COLO668 (cell line): ENCODE data around the gene PHC3.

ENCODE experiments used
- DNase-seq: peaks from one replicate; lab custom pipeline; 2025; ENCODE audit not compliant: unreplicated experiment; lab: John Stamatoyannopoulos, UW

Gene PHC3

DNA sequence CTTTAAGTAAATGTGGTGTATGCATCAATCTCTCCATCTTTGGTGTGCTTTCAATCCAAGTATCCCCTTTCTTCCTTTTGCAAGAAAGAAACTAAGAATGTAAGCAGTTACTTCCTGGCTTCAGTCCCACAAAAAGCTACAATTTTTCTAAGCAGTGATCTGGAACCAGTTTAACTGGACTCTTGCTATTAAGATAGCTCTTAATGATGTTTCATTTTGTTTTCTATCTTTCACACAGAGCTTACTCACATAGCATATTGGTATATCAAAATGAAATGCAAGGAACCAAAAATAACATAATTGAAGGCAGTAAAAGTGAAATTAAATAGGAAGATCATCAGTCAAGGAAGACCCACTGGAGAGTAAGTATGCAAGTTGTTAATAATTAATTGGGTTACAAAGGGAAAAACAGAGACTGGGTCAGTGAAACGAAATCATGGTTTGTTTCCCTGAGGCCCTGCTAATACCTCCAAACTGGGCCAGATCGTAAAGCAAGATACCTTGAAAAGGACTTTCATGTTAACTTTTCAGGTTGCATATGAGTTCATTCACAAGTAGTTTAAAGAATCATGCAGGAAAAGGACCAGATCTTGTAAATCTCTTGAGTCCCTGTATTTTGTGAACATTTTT, 101.9 kb downstream of the PHC3 start:
- no peak for DNase-seq

DNA sequence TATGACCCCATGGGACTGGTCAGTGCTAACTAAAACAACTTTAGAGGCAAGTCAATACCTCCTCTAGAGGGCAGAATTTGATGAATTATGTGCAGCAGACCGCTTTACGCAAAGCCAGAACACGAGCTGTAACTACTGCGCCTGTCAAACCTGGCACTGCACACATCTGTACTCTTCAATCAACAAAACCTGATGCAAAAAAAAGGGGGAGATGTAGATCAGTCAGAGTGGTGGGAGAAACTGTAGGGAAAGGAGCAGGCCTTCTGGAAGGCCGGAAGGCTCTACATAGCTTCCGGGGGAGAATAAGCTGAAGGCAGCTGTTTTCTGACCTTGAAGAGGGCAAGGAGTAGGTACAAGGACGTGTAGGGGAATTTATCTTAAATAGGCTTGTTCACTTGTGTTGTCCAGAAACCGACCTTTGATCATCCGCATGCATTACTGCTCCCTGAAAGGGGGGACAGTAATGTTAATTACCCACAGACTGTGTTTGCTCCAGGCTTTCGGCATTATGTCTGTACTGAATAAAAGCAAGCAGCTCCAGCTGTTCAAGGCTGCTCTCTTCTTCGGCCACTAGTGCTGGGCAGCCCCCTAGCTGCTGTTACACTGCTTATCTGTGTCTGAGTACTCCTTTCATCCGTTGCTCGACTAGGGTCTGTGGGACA, 102.8 kb downstream of the PHC3 start:
- no peak for DNase-seq

DNA sequence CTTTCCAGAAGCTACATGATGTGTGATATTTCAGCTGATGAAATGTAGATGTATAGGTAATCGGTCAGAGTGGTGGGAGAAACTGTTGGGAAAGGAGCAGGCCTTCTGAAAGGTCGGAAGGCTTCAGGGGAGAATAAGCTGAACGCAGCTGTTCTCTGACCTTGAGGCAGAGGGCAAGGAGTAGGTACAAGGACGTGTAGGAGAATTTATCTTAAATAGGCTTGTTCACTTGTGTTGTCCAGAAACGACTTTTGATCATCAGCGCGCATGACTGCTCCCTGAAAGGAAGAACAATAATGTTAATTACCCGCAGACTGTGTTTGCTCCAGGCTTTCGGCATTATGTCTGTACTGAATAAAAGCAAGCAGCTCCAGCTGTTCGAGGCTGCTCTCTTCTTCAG, 104.2 kb downstream of the PHC3 start:
- no peak for DNase-seq

DNA sequence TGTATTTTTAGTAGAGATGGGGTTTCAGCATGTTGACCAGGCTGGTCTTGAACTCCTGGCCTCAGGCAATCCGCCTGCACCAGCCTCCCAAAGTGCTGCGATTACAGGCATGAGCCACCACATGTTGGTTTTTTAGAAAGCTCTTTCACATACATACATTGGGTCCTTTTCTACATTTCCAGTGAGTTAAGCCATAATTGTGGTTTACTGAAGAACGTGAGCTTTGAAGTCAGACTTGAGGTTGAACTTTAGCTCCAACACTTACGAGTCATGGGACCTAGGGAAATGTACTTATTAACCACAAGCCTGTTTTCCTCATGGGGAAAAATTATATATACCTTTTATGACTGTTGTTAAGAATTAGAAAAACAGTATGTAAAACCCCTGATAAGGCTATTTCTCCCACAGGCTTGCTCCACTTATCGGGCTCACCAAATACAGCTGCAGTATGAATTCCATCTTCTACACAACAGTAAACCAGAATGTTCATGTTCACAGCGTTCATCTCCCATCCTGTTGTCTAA, 104.8 kb downstream of the PHC3 start:
- DNase-seq = no peak

DNA sequence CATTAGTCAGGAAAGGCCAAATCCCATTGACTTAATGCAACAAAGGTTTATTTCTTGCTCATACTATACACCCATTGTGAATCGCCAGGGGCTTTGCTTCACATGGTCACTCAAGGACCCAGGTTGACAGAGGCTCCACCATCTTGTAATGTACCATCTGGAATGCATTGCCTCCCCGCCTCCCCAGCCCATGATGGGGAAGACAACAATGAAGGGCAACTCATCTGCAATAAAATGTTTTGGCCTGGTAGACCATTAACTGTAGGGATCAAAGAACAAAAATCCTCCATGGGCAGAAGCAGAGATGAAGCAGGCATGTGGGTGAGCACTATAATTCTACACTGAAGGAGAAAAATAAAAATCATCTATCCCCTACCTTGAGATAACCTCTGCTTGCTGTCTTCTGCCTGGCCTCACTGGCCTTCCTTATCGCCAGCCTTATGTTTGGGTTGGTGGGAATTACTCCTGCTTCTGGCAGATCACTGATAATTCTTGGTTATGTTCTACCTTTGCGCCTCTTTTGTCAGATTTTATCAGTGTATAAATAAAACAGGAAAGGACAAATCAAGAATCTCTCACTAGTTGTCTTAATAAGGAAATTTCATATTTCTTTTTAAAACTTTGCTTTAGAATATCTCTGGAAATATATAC, 106.0 kb downstream of the PHC3 start:
- no peak for DNase-seq

DNA sequence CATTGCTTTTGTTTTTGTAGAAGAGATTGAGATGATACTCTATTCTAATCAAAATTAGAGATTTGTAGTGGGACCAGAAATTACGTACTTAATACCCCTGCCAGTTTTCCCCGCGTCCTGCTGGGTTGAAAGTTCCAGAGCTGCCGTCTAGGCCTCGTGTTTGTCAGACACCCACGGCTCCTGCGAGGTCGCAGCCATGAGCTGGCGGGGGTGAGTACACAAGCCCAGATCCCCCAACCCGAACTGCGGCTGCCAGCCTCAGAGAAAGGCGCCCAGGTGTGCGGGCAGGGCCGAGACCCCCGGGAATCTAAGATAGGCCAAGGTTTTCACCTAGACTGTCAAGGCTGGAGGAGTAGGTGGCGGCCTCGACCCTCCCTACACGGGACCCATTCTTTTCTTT, 117.4 kb downstream of the PHC3 start:
- no peak for DNase-seq

DNA sequence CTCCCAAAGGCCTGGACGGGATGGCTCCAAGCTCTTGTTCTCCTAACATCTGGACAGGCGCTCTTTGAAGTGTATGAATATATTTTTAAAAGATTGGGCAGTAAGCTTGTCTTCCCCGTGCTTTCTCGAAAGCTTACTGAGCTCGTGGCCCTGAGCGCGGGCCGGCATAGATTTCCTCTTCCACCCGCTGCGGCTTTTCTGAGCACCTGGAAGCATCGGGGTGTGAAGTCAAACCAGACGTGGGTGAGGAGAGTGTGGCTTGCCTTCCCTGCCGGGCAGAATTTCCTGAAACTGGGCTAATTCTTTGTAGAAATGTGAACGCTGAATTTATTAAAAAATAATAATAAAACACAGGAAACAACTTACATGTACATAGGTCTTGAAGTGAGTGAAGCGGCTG, 117.8 kb downstream of the PHC3 start:
- DNase-seq = no peak

DNA sequence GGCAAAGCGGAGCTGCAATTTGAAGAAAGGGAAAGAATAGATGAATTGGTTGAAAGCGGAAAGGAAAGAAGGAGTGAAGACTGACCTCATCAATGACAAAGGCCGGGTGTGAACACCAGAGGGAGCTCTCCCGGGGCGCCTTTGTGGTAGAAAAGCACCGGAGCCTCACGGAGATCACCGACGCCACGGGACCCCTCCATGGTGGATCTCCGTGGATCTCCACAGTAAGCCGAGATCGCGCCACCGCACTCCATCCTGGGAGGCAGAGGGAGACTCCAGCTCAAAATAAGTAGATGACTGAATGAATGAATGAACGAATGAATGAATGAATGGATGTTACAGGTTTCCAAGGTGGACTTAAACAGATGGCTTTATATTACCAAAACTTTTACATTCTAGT, 118.8 kb downstream of the PHC3 start:
- DNase-seq = no peak

DNA sequence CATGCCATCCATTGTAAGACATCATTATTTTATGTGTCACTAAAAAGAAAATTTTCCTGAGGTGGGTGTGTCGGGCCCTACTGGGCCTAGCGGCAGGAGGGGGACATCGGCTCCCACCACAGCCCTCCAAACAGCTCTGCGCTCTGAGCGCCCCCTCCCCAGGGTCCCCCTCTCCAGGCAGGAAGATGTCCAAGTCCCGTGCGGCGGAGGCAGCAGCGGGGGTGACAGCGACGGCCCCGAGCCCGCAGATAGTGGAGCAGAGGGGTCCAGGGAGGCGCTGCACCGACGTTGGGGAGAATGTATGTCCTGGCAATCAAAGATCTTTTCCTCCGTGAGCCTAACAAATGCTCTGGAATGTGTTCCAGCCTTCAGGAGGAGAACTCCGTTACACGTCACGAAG, 119.5 kb downstream of the PHC3 start:
- DNase-seq = no peak

DNA sequence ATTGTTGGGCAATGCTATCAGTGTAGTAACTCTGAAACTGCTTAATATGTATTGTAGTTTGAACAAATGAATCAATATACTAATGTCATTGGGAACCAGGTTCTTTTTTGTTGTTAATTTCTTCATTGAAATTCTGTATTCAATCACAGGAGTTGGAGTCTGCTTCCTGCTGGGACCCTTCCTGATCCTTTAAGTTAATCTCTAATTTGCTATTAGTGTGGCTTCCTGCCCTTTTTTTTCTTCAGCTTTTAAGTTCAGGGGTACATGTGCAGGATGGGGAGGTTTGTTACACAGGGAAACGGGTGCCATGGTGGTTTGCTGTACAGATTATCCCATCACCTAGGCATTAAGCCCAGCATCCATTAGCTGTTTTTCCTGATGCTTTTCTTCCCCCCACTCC, 122.1 kb downstream of the PHC3 start:
- DNase-seq = no peak

DNA sequence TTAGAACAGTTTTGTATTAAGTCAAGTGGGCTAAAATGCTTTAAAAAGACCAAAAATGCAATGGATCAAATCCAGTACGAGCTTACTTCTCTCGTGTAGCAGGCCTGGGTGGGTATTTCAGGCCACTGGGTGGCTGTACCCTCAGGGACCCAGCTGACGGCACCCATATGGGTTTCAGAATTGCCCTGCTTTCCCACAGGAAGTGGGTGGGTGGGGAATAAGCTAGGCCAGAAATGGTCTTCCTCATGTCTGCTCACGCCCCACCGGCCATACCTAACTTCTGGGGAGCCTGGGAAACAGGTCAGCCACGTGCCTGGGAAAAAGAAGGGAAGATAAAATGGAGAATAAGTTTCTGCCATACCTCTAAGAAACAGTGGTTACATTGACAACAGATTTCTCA, 123.4 kb downstream of the PHC3 start:
- no peak for DNase-seq

DNA sequence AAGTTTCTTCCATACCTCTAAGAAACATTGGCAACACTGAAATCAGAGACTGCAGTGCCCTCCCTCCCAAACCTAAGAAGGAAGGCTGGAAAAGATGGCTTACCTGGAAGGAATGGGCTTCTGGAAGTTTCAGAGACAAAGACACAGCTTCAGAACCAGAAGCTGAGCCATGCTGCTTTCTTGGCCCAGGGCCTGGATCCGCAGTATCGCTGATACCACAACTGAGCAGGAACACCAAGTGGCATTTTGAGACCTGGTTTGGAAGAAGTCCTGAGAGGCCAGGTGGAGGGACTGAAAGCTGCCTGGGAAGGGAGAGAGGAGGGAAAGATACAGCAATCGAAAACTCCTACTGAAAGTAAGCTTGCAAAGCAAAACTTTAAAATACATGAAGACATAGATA, 124.0 kb downstream of the PHC3 start:
- no peak for DNase-seq

DNA sequence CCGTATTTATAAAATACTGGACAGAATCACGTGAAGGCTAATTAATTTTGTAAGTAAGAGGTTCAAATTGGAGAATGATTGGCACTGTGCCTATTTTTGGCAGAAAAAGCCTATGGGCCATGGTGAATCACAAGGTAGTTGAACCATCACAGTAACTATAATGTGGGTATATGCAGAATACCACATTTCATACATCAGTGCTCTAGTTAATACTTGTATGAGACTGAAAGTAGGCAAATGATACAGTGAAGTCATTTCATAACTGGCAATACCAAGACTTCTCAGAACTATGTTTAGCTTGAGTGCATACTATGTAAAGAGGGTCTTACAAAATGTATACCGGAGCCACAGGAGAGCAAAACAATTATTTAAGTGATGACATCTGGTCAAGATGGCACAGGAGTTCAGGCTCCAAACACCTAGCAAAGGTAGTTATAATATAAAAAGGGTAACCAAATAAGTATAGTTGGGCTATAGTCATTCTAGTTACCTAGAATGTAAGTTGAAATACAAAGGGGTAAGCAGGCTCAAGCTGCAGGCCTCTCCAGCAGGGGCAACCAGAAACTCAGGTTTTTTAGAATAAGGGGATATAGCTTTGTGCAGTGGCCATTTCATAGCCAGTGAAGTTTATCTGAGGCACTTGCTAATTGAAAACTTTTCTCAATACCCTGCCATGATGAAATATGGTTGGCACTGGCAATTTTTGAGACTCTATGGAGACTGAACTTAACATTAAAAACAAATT, 124.7 kb downstream of the PHC3 start:
- DNase-seq = no peak

DNA sequence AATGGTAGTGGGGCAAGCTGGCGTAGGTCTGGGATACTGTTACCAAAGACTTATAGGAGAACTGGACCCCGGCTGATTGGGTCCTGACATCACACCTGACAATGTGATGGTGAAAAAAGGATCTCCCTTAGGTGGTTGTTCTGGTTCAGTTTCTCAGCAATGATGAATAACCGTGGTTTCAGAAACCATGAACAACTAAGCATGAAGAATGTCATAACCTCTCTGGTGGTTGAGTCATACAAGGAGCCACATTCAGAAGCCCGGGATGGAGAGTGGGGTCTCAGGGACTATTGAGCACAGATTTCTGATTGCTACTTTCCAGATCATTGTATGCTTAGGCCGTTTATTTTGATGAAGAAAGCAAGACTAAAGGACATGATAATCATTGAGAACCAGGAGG, 126.3 kb downstream of the PHC3 start:
- no peak for DNase-seq

DNA sequence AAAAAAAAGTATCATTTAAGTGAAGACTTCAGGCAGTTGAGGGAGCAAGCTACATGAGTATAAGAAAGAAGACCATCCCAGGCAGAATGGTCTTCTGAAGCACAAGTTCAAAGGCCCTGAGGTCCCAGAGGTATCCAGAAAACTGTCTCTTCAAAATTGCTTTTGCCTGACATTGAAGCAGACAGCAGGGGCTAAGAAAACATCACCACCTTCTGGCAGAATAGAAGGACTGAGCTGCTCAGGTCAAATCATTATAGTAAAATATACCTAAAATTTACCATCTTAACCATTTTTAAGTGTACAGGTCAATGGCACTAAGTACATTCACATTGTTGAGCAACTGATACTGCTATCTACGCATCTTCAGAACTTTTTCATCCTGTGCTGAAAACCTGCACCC, 127.3 kb downstream of the PHC3 start:
- DNase-seq = no peak

DNA sequence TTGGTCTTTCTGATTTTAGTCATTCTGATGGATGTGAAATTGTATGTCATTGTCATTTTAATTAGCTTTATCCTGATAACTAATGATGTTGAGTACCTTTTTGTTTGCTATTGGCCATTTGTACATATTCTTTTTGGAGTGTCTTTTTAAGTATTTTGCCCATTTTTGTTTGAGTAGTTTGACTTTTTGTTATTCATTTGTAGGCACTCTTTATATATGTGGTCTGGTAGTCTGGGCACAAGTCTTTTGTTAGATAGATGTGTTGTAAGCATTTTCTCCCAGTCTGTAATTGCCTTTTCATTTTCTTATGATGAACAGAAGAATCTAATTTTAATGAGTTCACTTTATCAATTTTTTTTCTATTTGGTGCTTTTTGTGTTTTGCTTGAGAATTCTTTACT, 129.1 kb downstream of the PHC3 start:
- no peak for DNase-seq

DNA sequence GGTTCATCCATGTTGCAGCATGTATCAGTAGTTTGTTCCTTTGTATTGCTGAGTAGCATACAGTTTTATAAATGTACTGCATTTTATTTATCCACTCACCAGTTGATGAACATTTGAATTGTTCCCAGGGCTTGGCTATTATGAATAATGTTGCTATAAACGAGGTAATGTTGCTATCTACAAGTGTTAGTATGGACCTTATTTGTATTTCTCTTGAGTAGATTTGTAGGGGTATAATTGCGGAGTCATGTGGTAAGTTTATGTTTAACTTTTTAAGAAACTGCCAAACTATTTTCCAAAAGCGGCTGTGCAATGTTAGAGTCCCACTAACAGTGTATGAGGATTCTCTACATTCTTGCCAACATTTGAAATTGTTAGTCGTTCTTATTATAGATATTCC, 130.8 kb downstream of the PHC3 start:
- DNase-seq = no peak

DNA sequence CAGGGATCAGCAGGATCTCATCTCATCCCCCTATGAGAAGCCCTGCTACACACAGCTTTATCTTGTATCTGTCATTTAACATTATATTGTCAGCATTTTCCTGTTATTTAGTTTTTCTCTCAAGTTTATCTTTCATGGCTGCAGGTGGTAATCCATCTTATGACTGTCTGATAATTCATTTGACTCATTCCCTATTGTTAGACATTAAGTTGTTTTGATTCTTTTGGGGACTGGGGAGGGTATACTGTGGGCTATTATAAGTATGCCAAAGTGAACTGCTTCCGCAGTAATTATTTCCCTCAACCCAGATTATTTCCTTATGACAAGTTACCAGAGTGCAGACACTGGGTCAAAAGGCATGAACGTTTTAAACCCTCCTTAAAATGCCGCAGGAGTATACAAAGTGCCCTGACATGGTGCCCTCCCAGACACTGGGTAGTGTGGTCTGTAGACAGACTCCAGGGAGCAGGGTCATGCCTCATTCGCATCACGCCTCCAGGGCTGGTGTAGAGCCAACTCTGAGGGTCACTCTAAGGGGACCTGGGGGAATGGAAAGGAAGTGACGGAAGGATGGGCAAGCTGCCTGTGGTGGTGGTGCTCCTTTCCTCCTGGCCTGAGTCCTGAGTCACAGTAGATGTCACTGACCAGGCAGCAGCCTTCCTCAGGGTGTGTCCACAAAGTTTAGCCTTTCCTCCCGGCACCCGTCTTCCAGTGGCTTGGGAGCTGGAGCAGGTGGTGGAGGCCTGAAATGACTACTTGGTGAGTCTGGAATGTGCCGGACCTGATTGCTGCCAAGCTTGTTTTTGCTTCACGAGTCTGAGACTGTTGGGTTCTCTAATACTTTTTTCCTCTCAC, 132.2 kb downstream of the PHC3 start:
- DNase-seq = peak; percentile 6

DNA sequence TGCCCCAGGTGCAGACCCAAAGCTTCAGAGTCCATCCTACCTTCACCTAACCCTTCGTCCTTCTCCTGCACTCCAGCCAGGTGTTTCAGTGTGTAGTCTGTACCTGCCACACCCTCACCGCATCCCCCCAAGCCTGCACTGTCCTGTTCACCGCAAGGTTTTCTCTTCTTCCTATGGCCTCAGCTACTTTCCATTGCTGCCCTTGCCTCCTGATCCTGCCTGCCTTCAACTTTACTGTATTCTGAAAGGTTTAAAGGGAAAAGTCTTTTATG, 134.5 kb downstream of the PHC3 start:
- no peak for DNase-seq

DNA sequence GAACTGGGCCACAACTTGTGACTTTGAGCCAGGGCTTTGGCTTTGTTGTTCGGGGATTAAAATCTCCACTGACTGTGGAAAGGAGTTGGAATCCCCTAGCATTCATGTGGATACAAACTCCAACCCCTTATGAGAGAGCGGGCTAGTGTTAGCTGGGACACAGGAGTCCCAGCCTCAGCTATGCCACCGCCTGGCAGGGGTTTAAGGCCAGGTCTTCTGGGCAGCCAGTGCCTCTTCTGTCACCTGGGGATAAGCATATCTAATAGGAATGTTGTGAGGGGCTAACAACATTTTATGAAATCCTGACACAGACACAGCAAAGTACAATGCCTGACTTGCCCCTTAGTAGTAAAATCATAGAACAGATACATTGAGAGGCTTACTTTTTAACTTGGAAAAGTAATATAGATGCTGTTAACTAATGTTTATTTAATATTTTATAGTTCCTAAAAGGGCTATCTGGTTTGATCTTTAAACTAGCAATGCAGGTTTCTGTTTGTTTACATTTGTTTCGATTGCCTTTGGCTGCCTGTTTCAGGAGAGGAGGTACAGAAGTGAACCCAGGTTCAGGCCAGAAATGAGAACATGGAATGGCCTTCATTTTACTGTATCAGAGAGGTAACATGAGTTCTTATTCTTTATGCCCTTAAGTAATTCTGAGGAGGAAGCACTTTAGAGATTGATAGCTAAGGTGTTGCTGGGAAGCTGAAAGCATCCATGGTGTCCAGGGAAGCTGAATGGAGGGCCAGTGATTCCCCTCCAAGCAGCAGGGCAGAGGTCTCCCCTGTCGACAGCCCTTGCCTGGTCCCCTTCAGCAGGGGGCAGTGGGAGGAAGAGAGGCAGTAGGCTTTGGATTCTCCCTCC, 135.0 kb downstream of the PHC3 start:
- no peak for DNase-seq
